ENCODE data around the gene NDUFAF2. TPM values are rescaled to one million over a fixed set of nuclear protein-coding genes. Genes with fewer than 3 reads are reported as not detected.
A peak's percentile ranks its signal among the peaks of the same experiment; 100 is the strongest.

The NDUFAF2 gene
- total and polyA plus RNA-seq, 2 experiments from 2014 or later = 31.6 to 155 TPM

DNA sequence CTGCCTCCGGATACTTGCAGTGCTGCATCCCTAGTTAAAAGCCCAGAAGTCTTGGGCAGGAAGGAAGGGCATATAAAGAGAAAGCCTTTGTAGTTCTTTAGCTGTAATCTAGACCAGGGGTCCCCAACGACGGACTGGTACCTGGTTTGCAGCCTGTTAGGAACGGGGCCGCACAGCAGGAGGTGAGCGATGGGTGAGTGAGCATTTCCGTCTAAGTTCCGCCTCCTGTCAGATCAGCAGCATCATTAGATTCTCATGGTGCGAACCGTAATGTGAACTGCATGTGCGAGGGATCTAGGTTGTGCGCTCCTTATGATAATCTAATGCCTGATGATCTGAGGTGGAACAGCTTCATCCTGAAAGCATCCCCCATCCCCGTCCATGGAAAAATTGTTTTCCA lies 218.9 kb downstream of the NDUFAF2 start:
- H3F3A ChIP-seq (replicated peaks; ENCODE audit: low read depth) = no peaks in the 10 kb centered on the region
- Mint-ChIP-seq H3K27ac (no peak overlapping the region), H3K4me1 (peaks cover 16% of the 10 kb centered on the region), H3K27me3 (ENCODE audit: insufficient read depth, low read depth, poor library complexity) (peaks cover 2% of the 10 kb centered on the region), H3K36me3 (ENCODE audit: low read depth) (peaks cover 49% of the 10 kb centered on the region), H3K4me3 (peak overlapping the region; percentile 93; the same call in 2 of the 3 replicates), H3K9me3 (peaks cover 18% of the 10 kb centered on the region; the same call in 2 of the 3 replicates)
- H3K4me2 ChIP-seq = peak overlapping the region; percentile 88
- H3K36me3 ChIP-seq (ENCODE audit: insufficient read depth) = peaks cover 15% of the 10 kb centered on the region
- TF ChIP-seq JUNB (IDR thresholded peaks at IDR 0.05; ENCODE audit: unreplicated experiment) (no peak), POLR2AphosphoS5 (IDR thresholded peaks at IDR 0.05; ENCODE audit: low read depth) (no peak), NANOG (IDR thresholded peaks at IDR 0.05; ENCODE audit: borderline replicate concordance) (no peak), EZH2 (IDR thresholded peaks at IDR 0.05; ENCODE audit: low read depth, unreplicated experiment) (no peak), ZNF331 (CRISPR knock-in tag; IDR thresholded peaks at IDR 0.05; ENCODE audit: low read depth) (no peak), STAT1 (IDR thresholded peaks at IDR 0.05; ENCODE audit: unreplicated experiment) (no peak), CREB1 (CRISPR knock-in tag; IDR thresholded peaks at IDR 0.05; ENCODE audit: low read depth) (no peak)
- TF ChIP-seq, protein P1, sequence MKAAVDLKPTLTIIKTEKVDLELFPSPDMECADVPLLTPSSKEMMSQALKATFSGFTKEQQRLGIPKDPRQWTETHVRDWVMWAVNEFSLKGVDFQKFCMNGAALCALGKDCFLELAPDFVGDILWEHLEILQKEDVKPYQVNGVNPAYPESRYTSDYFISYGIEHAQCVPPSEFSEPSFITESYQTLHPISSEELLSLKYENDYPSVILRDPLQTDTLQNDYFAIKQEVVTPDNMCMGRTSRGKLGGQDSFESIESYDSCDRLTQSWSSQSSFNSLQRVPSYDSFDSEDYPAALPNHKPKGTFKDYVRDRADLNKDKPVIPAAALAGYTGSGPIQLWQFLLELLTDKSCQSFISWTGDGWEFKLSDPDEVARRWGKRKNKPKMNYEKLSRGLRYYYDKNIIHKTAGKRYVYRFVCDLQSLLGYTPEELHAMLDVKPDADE (IDR thresholded peaks at IDR 0.05) = no peak
- TF ChIP-seq, protein P2, sequence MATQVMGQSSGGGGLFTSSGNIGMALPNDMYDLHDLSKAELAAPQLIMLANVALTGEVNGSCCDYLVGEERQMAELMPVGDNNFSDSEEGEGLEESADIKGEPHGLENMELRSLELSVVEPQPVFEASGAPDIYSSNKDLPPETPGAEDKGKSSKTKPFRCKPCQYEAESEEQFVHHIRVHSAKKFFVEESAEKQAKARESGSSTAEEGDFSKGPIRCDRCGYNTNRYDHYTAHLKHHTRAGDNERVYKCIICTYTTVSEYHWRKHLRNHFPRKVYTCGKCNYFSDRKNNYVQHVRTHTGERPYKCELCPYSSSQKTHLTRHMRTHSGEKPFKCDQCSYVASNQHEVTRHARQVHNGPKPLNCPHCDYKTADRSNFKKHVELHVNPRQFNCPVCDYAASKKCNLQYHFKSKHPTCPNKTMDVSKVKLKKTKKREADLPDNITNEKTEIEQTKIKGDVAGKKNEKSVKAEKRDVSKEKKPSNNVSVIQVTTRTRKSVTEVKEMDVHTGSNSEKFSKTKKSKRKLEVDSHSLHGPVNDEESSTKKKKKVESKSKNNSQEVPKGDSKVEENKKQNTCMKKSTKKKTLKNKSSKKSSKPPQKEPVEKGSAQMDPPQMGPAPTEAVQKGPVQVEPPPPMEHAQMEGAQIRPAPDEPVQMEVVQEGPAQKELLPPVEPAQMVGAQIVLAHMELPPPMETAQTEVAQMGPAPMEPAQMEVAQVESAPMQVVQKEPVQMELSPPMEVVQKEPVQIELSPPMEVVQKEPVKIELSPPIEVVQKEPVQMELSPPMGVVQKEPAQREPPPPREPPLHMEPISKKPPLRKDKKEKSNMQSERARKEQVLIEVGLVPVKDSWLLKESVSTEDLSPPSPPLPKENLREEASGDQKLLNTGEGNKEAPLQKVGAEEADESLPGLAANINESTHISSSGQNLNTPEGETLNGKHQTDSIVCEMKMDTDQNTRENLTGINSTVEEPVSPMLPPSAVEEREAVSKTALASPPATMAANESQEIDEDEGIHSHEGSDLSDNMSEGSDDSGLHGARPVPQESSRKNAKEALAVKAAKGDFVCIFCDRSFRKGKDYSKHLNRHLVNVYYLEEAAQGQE (IDR thresholded peaks at IDR 0.05; ENCODE audit: unreplicated experiment) = no peak
- TF ChIP-seq, protein P3, sequence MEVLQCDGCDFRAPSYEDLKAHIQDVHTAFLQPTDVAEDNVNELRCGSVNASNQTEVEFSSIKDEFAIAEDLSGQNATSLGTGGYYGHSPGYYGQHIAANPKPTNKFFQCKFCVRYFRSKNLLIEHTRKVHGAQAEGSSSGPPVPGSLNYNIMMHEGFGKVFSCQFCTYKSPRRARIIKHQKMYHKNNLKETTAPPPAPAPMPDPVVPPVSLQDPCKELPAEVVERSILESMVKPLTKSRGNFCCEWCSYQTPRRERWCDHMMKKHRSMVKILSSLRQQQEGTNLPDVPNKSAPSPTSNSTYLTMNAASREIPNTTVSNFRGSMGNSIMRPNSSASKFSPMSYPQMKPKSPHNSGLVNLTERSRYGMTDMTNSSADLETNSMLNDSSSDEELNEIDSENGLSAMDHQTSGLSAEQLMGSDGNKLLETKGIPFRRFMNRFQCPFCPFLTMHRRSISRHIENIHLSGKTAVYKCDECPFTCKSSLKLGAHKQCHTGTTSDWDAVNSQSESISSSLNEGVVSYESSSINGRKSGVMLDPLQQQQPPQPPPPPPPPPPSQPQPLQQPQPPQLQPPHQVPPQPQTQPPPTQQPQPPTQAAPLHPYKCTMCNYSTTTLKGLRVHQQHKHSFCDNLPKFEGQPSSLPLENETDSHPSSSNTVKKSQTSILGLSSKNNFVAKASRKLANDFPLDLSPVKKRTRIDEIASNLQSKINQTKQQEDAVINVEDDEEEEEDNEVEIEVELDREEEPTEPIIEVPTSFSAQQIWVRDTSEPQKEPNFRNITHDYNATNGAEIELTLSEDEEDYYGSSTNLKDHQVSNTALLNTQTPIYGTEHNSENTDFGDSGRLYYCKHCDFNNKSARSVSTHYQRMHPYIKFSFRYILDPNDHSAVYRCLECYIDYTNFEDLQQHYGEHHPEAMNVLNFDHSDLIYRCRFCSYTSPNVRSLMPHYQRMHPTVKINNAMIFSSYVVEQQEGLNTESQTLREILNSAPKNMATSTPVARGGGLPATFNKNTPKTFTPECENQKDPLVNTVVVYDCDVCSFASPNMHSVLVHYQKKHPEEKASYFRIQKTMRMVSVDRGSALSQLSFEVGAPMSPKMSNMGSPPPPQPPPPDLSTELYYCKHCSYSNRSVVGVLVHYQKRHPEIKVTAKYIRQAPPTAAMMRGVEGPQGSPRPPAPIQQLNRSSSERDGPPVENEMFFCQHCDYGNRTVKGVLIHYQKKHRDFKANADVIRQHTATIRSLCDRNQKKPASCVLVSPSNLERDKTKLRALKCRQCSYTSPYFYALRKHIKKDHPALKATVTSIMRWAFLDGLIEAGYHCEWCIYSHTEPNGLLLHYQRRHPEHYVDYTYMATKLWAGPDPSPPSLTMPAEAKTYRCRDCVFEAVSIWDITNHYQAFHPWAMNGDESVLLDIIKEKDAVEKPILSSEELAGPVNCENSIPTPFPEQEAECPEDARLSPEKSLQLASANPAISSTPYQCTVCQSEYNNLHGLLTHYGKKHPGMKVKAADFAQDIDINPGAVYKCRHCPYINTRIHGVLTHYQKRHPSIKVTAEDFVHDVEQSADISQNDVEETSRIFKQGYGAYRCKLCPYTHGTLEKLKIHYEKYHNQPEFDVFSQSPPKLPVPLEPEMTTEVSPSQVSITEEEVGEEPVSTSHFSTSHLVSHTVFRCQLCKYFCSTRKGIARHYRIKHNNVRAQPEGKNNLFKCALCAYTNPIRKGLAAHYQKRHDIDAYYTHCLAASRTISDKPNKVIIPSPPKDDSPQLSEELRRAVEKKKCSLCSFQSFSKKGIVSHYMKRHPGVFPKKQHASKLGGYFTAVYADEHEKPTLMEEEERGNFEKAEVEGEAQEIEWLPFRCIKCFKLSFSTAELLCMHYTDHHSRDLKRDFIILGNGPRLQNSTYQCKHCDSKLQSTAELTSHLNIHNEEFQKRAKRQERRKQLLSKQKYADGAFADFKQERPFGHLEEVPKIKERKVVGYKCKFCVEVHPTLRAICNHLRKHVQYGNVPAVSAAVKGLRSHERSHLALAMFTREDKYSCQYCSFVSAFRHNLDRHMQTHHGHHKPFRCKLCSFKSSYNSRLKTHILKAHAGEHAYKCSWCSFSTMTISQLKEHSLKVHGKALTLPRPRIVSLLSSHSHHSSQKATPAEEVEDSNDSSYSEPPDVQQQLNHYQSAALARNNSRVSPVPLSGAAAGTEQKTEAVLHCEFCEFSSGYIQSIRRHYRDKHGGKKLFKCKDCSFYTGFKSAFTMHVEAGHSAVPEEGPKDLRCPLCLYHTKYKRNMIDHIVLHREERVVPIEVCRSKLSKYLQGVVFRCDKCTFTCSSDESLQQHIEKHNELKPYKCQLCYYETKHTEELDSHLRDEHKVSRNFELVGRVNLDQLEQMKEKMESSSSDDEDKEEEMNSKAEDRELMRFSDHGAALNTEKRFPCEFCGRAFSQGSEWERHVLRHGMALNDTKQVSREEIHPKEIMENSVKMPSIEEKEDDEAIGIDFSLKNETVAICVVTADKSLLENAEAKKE (CRISPR knock-in tag; IDR thresholded peaks at IDR 0.05) = no peak
- peak overlapping the region; percentile 98; the same call in 1 of the 2 replicates for H3K4me3 ChIP-seq
- H4K20me1 ChIP-seq (replicated peaks; ENCODE audit: insufficient read depth) = no peaks in the 10 kb centered on the region; the same call in 1 of the 2 replicates
- DNase-seq (ENCODE audit: low spot score) (no peak), ATAC-seq (no peak)
- H3K27me3 ChIP-seq (ENCODE audit: insufficient read depth) = no peaks in the 10 kb centered on the region
- no peak overlapping the region for H2AFZ ChIP-seq
- peaks cover 24% of the 10 kb centered on the region for H3K4me1 ChIP-seq (ENCODE audit: insufficient read depth)
- no peaks in the 10 kb centered on the region for H3K9me2 ChIP-seq (ENCODE audit: insufficient read depth)
- H3K79me2 ChIP-seq (replicated peaks; ENCODE audit: insufficient read depth) = peaks cover 53% of the 10 kb centered on the region
- no peak overlapping the region for H3K27ac ChIP-seq (ENCODE audit: low read depth)

All from GM23338 (cell line).